Activated CD8-positive, alpha-beta memory T cell treated with anti-CD3 and anti-CD28 coated beads for 36 hours (primary cell): ENCODE results near the gene SH3BP5. TPM values are rescaled to one million over a fixed set of nuclear protein-coding genes. Genes with fewer than 3 reads are reported as not detected.

Experiments
- CTCF ChIA-PET: fragments of 350-600 bp; sonication (Branson Sonifier 250); formaldehyde crosslinking; loops from one replicate; lab custom pipeline; 2021; ENCODE audit warnings: antibody characterized with exemption; lab: Charles Lee
- POLR2A ChIA-PET: fragments of 350-600 bp; sonication (Branson Sonifier 250); formaldehyde crosslinking; loops from one replicate; lab custom pipeline; 2021; ENCODE audit warnings: antibody characterized with exemption; lab: Charles Lee
- total RNA-seq, 2 experiments: library from RNA; stranded (reverse); gene quantifications; one replicate each; pipeline ENCODE4 v1.2.3, GENCODE V29; 2021

The SH3BP5 gene
- total RNA-seq, 2 experiments from 2014 or later = 8.5 to 8.6 TPM

GRCh38 chr3:15291589-15292541 lies 40.5 kb downstream of the SH3BP5 start:
- POLR2A ChIA-PET = interaction anchor here (0.9 to 1.1 kb wide), 2 partner anchors 18 to 70 kb away, joined by 3 to 4 read pairs; no protein-coding TSS in a partner anchor
- CTCF ChIA-PET = interaction anchor here (0.9 to 2.7 kb wide), 3 partner anchors 13 to 40 kb away, joined by 3 to 12 read pairs (median 3); partner anchors contain the start of gene SH3BP5

- ChIA-PET CTCF (interaction anchor here (0.8 to 2.7 kb wide), 4 partner anchors 14 to 71 kb away, joined by 3 to 12 read pairs (median 3); partner anchors contain the start of gene SH3BP5), POLR2A (interaction anchor here (0.6 to 0.7 kb wide), 2 partner anchors 8 to 20 kb away, joined by 3 to 4 read pairs; no protein-coding TSS in a partner anchor)
Observed at GRCh38 chr3:15290736-15291135, 41.6 kb downstream of the SH3BP5 start.

GRCh38 chr3:15289661-15290060 lies 42.7 kb downstream of the SH3BP5 start:
- CTCF ChIA-PET = interaction anchor here (0.6 to 1.2 kb wide), 4 partner anchors 9 to 1893 kb away, joined by 3 to 5 read pairs (median 4); no protein-coding TSS in a partner anchor
- POLR2A ChIA-PET = interaction anchor here (1.0 kb wide), 1 partner anchor 21 kb away, joined by 5 read pairs; no protein-coding TSS in a partner anchor

GRCh38 chr3:15288331-15289035 lies 43.9 kb downstream of the SH3BP5 start:
- CTCF ChIA-PET = interaction anchor here (1.2 to 3.0 kb wide), 3 partner anchors 11 to 22 kb away, joined by 3 to 8 read pairs (median 3); no protein-coding TSS in a partner anchor
- POLR2A ChIA-PET = interaction anchor here (1.0 kb wide), 1 partner anchor 22 kb away, joined by 5 read pairs; no protein-coding TSS in a partner anchor

- POLR2A ChIA-PET = no interaction called here
- CTCF ChIA-PET = interaction anchor here (1.4 to 3.0 kb wide), 3 partner anchors 11 to 23 kb away, joined by 3 to 8 read pairs (median 8); no protein-coding TSS in a partner anchor
Observed at GRCh38 chr3:15287565-15288330, 44.6 kb downstream of the SH3BP5 start.

- POLR2A ChIA-PET = no interaction called here
- CTCF ChIA-PET = interaction anchor here (1.4 to 3.0 kb wide), 3 partner anchors 10 to 46 kb away, joined by 4 to 8 read pairs (median 8); partner anchors contain the start of gene SH3BP5
Observed at GRCh38 chr3:15286022-15286421, 46.4 kb downstream of the SH3BP5 start.

GRCh38 chr3:15284121-15284889 lies 48.1 kb downstream of the SH3BP5 start:
- ChIA-PET CTCF (interaction anchor here (0.6 to 1.4 kb wide), 2 partner anchors 13 to 48 kb away, joined by 3 to 4 read pairs; partner anchors contain the start of gene SH3BP5), POLR2A (no interaction called here)

- ChIA-PET POLR2A (no interaction called here), CTCF (interaction anchor here (0.6 kb wide), 1 partner anchor 13 kb away, joined by 3 read pairs; no protein-coding TSS in a partner anchor)
Observed at GRCh38 chr3:15283702-15284101, 48.7 kb downstream of the SH3BP5 start.

- CTCF ChIA-PET = no interaction called here
- POLR2A ChIA-PET = no interaction called here
Observed at GRCh38 chr3:15281817-15282216, 50.6 kb downstream of the SH3BP5 start.

GRCh38 chr3:15280853-15281532 lies 51.4 kb downstream of the SH3BP5 start:
- ChIA-PET CTCF (interaction anchor here (1.1 kb wide), 1 partner anchor 13 kb away, joined by 3 read pairs; no protein-coding TSS in a partner anchor), POLR2A (interaction anchor here (0.5 kb wide), 1 partner anchor 82 kb away, joined by 6 read pairs; no protein-coding TSS in a partner anchor)

GRCh38 chr3:15279671-15280402 lies 52.5 kb downstream of the SH3BP5 start:
- CTCF ChIA-PET = interaction anchor here (1.9 kb wide), 1 partner anchor 12 kb away, joined by 5 read pairs; no protein-coding TSS in a partner anchor
- POLR2A ChIA-PET = no interaction called here

GRCh38 chr3:15279205-15279604 lies 53.2 kb downstream of the SH3BP5 start:
- ChIA-PET CTCF (interaction anchor here (1.0 to 1.9 kb wide), 2 partner anchors 11 to 20 kb away, joined by 3 to 5 read pairs; no protein-coding TSS in a partner anchor), POLR2A (no interaction called here)

GRCh38 chr3:15277861-15278500 lies 54.4 kb downstream of the SH3BP5 start:
- ChIA-PET CTCF (interaction anchor here (1.0 to 1.4 kb wide), 2 partner anchors 12 to 21 kb away, joined by 3 to 4 read pairs; no protein-coding TSS in a partner anchor), POLR2A (no interaction called here)

GRCh38 chr3:15276028-15276724 lies 56.2 kb downstream of the SH3BP5 start:
- CTCF ChIA-PET = interaction anchor here (0.7 to 2.0 kb wide), 10 partner anchors 8 to 285 kb away, joined by 3 to 8 read pairs (median 4); partner anchors contain the start of gene SH3BP5

GRCh38 chr3:15273227-15273626 lies 59.2 kb downstream of the SH3BP5 start:
- ChIA-PET POLR2A (no interaction called here), CTCF (interaction anchor here (1.3 kb wide), 1 partner anchor 132 kb away, joined by 4 read pairs; no protein-coding TSS in a partner anchor)

More at GRCh38 chr3:15276028-15276724, 56.2 kb downstream of the SH3BP5 start:
- POLR2A ChIA-PET = interaction anchor here (1.1 kb wide), 1 partner anchor 86 kb away, joined by 3 read pairs; no protein-coding TSS in a partner anchor
